Coronary artery (tissue), 2 donors: ENCODE data around the gene TSPAN32.

Source experiments
- DNase-seq: peaks from one replicate; pipeline ENCODE4 v3.0.0-alpha.2; 2017; ENCODE audit warnings: low spot score
- H3K27ac ChIP-seq, 2 donors: fragments of 200-600 bp; sonication (generic); one replicate each; pipeline ENCODE4 v1.5.1; 2016 to 2019
- H3K4me3 ChIP-seq: fragments of 200-600 bp; sonication (generic); 2 replicates; pipeline ENCODE4 v1.5.1; 2016; ENCODE audit warnings: mild to moderate bottlenecking, moderate library complexity
- TF ChIP-seq, protein P1 (sequence below): fragments of 200-600 bp; sonication (generic); IDR thresholded peaks from one replicate; pipeline ENCODE4 v1.5.1; 2019; ENCODE audit warnings: antibody characterized with exemption

The TSPAN32 gene

DNA sequence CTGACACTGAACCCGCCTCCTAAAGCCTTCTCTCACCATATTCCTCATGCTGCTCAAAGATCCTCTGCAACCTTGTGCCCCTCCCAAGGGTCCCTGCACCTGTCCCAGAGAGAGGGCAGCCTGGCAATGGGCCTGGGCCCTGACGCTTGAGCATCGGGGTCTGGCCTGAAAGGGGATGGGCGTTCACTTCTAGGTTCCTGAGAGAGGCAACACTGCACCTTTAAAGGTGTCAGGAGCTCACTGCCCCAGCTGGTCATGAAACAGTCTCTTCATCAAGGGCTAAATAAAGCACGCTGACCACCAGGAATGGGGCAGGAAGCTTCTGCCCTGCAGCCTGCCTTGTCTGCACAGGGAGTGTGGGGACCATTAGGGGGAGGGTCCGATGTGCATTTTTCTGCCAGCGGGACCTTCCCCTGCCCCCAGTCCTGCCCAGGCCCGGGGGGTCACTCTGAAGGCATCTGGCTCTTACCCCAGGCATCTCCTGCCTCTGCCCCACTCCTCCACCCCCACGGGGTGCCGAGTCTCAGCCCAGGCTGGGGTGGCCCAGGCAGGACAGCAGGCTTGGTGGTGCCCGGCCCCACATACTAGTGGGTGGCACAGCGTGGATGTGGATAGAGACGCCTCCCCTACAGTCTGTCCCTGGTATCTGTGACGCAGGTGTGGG is 3.5 kb upstream of the TSPAN32 start:
- peak; percentile 61 for DNase-seq
- TF ChIP-seq, protein P1, sequence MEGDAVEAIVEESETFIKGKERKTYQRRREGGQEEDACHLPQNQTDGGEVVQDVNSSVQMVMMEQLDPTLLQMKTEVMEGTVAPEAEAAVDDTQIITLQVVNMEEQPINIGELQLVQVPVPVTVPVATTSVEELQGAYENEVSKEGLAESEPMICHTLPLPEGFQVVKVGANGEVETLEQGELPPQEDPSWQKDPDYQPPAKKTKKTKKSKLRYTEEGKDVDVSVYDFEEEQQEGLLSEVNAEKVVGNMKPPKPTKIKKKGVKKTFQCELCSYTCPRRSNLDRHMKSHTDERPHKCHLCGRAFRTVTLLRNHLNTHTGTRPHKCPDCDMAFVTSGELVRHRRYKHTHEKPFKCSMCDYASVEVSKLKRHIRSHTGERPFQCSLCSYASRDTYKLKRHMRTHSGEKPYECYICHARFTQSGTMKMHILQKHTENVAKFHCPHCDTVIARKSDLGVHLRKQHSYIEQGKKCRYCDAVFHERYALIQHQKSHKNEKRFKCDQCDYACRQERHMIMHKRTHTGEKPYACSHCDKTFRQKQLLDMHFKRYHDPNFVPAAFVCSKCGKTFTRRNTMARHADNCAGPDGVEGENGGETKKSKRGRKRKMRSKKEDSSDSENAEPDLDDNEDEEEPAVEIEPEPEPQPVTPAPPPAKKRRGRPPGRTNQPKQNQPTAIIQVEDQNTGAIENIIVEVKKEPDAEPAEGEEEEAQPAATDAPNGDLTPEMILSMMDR: no peak
- Histone ChIP-seq H3K27ac (no peak overlapping the region), H3K4me3 (no peak overlapping the region)

DNA sequence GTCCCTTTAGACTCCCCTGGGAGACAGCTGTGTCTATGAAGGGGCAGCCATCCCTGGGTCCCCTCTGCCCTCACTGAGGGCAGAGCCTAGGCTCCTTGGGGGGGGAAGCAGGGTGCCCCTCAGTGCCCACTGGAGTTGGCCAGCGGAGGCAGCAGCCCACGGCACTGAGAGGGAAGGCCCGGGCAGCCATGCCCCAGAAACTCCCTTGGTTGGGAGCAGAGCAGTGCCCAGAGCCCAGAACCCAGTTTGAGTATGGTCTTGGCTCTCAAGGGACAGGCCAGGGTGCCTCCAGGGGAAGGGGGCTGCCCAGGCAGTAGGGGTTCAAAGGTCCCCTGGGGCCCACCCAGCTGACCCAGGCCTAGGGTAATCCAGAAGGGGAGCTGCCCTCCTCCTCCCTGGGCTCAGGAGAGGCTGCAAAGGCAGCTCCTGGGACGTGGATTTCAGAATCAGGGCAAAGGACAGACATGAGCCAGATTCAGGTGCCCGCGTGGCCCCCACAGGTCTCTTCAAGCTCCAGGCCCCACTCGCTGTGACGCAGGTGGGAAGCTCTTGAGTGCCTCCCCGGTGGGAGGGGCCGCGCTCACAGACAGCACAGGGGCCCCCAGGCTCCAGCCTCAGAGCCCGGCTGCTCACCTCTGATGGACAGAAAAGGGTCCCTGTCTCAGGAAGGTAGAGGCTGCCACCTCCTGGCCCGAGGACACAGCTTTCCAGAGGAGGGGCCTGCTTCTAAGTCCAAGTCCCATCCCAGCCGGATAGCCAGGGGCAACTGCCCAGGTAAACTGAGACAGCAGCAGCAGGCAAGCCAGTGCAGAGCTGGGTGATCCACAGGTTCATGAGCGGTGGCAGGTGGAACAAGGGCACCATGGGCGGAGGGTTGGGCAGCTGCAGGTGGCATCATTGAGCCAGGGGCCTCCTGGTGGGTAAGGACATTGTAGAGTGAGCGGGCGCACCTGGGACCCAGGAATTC is 2.7 kb upstream of the TSPAN32 start:
- TF ChIP-seq, protein P1: no peak
- H3K27ac ChIP-seq: no peak overlapping the region
- DNase-seq: peak; percentile 71
- H3K4me3 ChIP-seq: no peak overlapping the region

DNA sequence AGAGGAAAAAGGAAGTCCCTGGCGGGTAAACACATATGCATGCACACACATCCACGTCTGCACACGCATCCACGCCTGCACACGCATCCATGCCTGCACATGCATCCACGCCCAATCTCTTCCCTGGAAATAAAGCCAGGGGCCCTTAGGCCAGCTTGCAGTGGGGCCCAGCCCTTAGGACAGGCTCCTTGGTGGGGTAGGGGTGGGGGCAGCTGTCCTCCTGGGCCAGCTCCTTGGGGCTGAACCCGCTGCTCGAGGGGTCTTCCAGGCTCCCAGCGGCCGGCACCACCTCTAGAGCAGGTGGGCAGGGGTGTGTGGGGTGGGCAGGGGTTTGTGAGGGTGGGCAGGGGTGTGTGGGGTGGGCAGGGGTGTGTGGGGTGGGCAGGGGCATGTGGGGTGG is 2.0 kb upstream of the TSPAN32 start:
- Histone ChIP-seq H3K27ac (no peak overlapping the region), H3K4me3 (no peak overlapping the region)
- TF ChIP-seq, protein P1: no peak
- DNase-seq: peak; percentile 55

DNA sequence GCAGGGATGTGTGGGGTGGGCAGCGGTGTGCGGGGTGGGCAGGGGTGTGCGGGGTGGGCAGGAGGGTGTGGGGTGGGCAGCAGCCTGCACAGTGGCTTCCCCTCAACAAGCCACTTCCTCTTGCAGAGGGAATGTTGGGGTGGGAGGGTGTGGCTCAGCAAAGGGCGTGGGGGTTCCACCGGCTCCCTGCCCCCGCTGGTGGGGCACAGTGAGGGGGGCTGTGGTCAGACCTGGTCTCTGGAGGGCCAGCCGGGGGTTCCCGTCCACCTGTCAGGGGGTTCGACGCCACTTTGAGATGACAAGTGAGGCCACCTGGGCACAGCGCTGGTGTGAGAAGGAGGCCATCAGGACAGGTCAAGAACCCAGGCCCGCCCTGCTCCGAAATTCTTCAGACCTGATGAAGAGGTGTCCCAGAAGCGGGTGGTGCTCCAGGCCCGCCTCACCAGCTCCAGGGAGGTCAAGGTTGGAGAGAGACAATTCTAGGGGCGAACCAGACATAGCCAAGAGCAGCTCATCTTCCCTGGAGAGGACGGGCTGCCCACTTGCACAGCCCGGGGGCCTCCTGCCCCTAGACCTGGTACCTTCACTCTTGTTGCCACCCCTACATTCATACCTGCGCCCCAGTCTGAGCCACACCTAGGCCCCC is 1.4 kb upstream of the TSPAN32 start:
- H3K27ac ChIP-seq: no peak overlapping the region
- DNase-seq: peak; percentile 69
- TF ChIP-seq, protein P1: no peak
- H3K4me3 ChIP-seq: no peak overlapping the region

DNA sequence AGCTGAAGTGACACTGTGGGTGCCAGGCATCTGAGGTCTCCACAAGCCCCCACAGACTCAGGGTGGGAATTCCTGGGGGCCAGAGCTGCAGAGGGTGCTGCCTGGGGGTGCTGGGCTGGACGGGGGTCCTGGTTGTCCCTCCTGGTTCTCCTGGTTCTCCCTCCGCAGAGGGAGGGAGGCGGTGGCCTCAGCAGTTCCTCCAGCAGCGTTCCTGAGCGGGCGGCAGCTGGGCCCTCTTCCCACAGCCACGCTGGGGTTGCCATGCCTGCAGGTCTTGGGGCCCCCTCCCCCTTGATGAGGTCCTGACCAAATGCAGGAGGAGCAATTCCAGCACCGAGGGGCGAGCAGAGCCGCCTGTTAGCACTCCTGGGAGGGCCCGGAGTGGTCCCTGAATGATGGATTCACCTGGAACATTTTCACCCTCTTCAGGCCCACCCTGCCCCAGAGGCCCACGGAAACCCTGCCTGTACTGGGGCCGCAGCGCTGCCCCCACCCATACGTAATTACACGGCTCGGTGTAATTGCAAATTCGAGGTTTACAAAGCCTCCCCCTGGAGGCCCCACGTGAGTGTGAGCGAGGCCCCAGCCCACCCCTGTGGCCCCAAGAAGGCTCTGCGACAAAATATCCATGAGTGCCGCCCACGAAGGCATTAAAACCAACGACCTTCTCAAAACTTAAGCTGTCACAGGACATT is 730 bp upstream of the TSPAN32 start:
- Histone ChIP-seq H3K27ac (no peak overlapping the region), H3K4me3 (peak overlapping the region; percentile 17)
- DNase-seq: peak; percentile 61
- TF ChIP-seq, protein P1: no peak

DNA sequence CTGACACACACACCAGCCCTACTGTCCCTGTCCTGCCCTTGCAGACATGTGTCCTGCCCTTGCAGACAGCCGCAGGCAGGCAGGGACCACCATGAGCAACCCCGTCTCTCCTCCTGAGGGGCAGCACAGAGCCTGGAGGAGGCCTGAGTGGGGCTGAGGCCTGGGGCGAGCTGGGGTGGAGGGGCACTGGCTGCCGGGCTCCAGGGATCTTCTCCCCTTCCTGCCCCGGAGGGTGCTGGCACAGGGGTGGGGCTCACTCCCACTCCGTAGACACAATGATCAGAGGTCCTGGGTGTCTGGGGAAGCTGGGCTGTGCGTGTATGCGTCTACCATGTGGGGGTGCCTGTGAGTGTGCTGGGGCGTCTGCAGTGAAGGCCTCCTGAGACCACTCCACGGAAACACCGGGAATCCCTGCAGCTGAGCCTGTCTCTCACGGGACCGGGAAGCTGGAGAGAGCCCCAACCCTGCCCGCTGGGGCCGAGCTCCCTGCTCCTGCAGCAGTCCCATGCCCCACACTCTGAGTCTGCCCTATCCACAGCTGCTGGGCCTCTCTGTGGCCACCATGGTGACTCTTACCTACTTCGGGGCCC is 588 bp downstream of the TSPAN32 start:
- TF ChIP-seq, protein P1: no peak
- DNase-seq: peak; percentile 71
- H3K4me3 ChIP-seq: peak overlapping the region; percentile 35
- H3K27ac ChIP-seq: peak overlapping the region; percentile 54 to 60
